SK-N-MC (cell line): ENCODE results near the gene AKAP13.

ENCODE experiments used
- EZH2 ChIP-seq: fragments of 200-600 bp; sonication (generic); IDR thresholded peaks from one replicate; pipeline ENCODE4 v1.6.1; 2017; ENCODE audit warnings: antibody characterized with exemption
- FOXP2 ChIP-seq: optimal IDR thresholded peaks from 2 replicates; pipeline ENCODE3; 2011; ENCODE audit warnings: mild to moderate bottlenecking, moderate library complexity; ENCODE audit not compliant: insufficient read depth; ENCODE audit errors: extremely low read length, control extremely low read depth
- POLR2AphosphoS5 ChIP-seq: IDR thresholded peaks from 2 replicates; pipeline ENCODE4 v1.6.1; 2012; ENCODE audit warnings: mild to moderate bottlenecking, low read depth, low read length, borderline replicate concordance

DNA sequence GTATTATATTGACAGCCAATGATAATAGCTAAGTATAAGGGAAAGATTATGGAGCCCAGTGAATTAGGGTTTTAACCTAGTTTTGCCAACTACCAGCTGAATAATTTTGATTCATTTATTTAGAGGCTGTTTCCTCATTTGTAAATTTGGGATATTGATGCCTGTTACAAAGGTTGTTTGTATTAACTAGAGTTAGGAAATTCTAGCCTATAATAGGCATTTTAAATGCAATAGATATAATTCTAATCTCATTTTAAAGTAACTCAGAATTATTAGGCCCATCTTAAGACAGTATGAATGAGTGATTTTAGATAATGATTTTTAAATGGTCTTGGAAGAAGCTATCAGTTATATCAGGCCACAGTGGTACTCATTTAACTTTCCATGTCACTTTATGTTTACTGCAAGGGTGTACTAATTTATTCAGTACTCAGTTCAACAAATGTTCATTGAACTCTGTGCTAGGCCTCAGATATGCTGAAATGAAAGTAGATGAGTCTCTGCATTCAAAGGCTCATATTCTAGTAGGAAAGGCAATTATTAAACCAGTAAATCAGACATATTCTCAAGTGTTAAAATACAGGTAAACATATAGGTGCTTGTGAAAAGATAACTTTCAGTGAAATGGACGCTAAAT, 213.5 kb downstream of the AKAP13 start:
- no peak for TF ChIP-seq POLR2AphosphoS5
- TF ChIP-seq EZH2, result no peak
- no peak for TF ChIP-seq FOXP2
